Activated naive CD8-positive, alpha-beta T cell treated with anti-CD3 and anti-CD28 coated beads, Interleukin-2, amount 10 ng/mL, durations not matched to agents 7 days and 5 days (primary cell): Measurements from ENCODE around the gene C8G. TPM values are rescaled to one million over a fixed set of nuclear protein-coding genes. Genes with fewer than 3 reads are reported as not detected.

Experiments used
- ATAC-seq: fragments of 150-1000 bp; cut with Tn5 transposase; one replicate; pipeline ENCODE4 v1.10.0; 2021; ENCODE audit warnings: low read depth, moderate library complexity
- POLR2A ChIA-PET: fragments of 350-600 bp; sonication (Branson Sonifier 250); formaldehyde crosslinking; loops from one replicate; lab custom pipeline; 2021; ENCODE audit warnings: antibody characterized with exemption; lab: Charles Lee
- DNase-seq: peaks from one replicate; pipeline ENCODE4 v3.0.0; 2021
- H3K27ac Mint-ChIP-seq: one replicate; pipeline ENCODE4 v1.8.0; 2022; ENCODE audit warnings: mild to moderate bottlenecking, mixed read lengths
- H3K27me3 Mint-ChIP-seq: one replicate; pipeline ENCODE4 v1.8.0; 2022; ENCODE audit warnings: mild to moderate bottlenecking, moderate library complexity, mixed read lengths
- H3K36me3 Mint-ChIP-seq: one replicate; pipeline ENCODE4 v1.8.0; 2021; ENCODE audit warnings: mild to moderate bottlenecking, mixed read lengths
- H3K4me1 Mint-ChIP-seq: one replicate; pipeline ENCODE4 v1.8.0; 2021; ENCODE audit warnings: mixed read lengths
- H3K4me3 Mint-ChIP-seq: one replicate; pipeline ENCODE4 v1.8.0; 2022; ENCODE audit warnings: mild to moderate bottlenecking, moderate library complexity, mixed read lengths
- H3K9me3 Mint-ChIP-seq: one replicate; pipeline ENCODE4 v1.8.0; 2021; ENCODE audit warnings: mixed read lengths
- total RNA-seq, 2 experiments: library from RNA; stranded (reverse); gene quantifications; one replicate each; pipeline ENCODE4 v1.2.3, GENCODE V29; 2021

C8G gene
- total RNA-seq, 2 experiments from 2014 or later: 1.5 to 3.6 TPM

DNA sequence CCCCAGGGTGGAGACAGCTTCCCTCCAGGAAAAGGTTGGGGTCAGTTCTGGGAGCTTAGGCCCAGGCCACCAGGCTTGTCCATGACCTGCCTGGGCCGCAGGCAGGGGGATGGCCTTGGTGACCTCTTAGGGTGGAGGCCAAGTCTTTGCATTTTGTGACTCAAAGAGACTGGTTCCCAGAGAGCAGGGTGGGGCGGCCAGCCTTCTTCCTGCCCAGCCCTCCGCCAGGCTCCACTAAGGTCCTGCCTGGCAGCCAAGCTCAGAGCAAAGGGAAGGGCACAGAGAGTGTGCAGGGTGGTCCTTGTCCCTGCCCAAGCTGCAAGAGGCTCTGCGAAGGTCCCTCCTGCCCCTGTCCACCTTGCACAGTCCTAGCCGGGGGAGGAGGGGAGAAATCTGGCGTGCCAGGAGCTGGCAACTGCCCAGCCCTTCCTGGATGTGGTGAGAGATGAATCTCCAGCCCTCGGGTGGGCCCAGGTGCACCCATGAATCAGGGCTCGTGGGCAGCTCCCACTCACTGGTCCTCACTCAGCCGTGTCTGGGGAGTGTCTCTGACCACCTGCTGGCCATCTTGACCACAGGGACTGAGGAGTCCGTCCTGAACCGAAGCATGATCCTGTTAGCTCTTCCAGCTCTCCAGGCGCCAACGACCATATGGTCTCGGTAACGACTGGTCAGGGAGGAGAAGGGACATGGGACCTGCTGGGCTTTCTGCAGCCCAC is 29.9 kb downstream of the C8G start:
- H3K27ac Mint-ChIP-seq: no peak overlapping the region
- DNase-seq (no peak), ATAC-seq (peak; percentile 18)
- H3K27me3 Mint-ChIP-seq: no peaks in the 10 kb centered on the region
- H3K9me3 Mint-ChIP-seq: no peaks in the 10 kb centered on the region
- peak overlapping the region; percentile 19 for H3K4me3 Mint-ChIP-seq
- no peaks in the 10 kb centered on the region for H3K36me3 Mint-ChIP-seq
- H3K4me1 Mint-ChIP-seq: peaks cover 6% of the 10 kb centered on the region
- POLR2A ChIA-PET: interaction anchor here (0.8 to 3.7 kb wide), 6 partner anchors 17 to 89 kb away, joined by 3 to 19 read pairs (median 3); partner anchors contain the start of genes FBXW5, PAXX and TRAF2

DNA sequence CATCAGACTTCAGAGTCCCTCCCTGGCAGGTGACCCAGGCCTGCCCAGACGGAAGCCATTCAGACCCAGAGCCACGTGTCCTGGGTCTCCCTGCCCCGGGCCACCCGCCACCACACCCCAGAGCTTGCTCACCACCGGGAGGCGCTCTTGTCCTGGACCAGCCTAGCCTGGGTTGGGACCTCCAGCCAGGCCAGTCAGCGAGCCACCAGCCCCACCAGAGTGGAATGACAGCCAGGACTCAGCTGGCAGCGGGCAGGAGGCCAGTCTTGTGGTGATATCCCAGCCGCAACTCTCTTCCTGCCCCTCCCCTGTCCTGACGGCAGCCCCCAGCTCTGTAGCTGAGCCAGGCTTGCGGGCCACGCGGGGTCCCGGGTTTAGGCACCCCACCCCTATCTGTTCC is 30.6 kb downstream of the C8G start:
- no peak overlapping the region for H3K27ac Mint-ChIP-seq
- DNase-seq (peak; percentile 58), ATAC-seq (no peak)
- H3K4me3 Mint-ChIP-seq: no peak overlapping the region
- H3K36me3 Mint-ChIP-seq: no peaks in the 10 kb centered on the region
- POLR2A ChIA-PET: interaction anchor here (0.9 to 3.7 kb wide), 5 partner anchors 16 to 59 kb away, joined by 3 to 19 read pairs (median 3); partner anchors contain the start of genes FBXW5 and PAXX
- H3K27me3 Mint-ChIP-seq: no peaks in the 10 kb centered on the region
- no peaks in the 10 kb centered on the region for H3K9me3 Mint-ChIP-seq
- H3K4me1 Mint-ChIP-seq: peaks cover 6% of the 10 kb centered on the region

DNA sequence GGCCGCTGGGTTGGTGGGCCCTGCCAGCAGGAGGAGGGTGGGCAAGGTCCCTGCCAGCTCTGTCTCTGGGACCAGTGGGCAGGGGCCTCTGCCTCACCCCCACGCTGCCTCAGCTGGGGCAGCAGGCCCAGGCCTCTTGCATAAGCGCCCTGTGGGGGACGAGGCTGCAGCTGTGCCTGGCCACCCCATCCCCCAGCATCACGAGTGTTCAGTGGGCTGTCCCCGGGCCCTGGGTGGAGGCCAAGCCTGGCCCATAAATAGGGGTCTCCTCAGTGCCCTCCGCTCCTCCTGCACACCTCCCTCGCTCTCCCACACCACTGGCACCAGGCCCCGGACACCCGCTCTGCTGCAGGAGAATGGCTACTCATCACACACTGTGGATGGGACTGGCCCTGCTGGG is 32.2 kb downstream of the C8G start, which contains the start of gene PTGDS:
TSS of gene PTGDS (plus strand) at position 282 of the 400 bp plus-strand sequence. CDS start at position 357, 75 bp downstream.
- no peaks in the 10 kb centered on the region for H3K9me3 Mint-ChIP-seq
- ATAC-seq (no peak), DNase-seq (no peak)
- no peak within 1 kb of the TSS for H3K27ac Mint-ChIP-seq
- POLR2A ChIA-PET: interaction anchor here (3.7 kb wide), 1 partner anchor 15 kb away, joined by 19 read pairs; the partner anchor contains the start of gene PAXX
- peaks cover 6% of the 10 kb centered on the region for H3K4me1 Mint-ChIP-seq
- no peak within 1 kb of the TSS for H3K4me3 Mint-ChIP-seq
- H3K27me3 Mint-ChIP-seq: no peaks in the 10 kb centered on the region
- no peaks in the 10 kb centered on the region for H3K36me3 Mint-ChIP-seq

DNA sequence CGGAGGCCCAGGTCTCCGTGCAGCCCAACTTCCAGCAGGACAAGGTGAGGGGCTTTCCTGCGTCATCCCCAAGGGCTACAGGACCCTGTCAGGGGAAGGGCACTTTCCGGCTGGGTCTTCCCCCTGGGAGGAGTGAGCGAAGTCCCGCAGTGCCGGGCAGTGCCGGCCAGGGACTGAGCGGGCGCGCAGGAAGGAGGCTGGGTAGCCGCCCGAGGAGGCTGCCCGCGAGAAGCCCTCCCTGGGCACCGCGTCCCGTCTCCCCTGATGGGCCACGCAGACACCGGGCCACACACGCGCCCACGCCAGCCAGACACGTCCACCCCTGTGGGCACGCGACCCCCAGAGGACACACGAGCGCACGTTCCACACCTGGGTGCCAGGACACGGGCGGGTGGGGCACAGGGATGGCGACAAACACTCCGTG is 32.6 kb downstream of the C8G start:
- Mint-ChIP-seq H3K9me3 (no peaks in the 10 kb centered on the region), H3K4me3 (no peak overlapping the region), H3K27ac (no peak overlapping the region), H3K36me3 (no peaks in the 10 kb centered on the region), H3K27me3 (no peaks in the 10 kb centered on the region), H3K4me1 (peaks cover 6% of the 10 kb centered on the region)
- POLR2A ChIA-PET: interaction anchor here (0.6 to 1.6 kb wide), 5 partner anchors 15 to 284 kb away, joined by 3 to 8 read pairs (median 3); partner anchors contain the start of genes CLIC3, EDF1 and PAXX
- no peak for DNase-seq
- ATAC-seq: no peak

DNA sequence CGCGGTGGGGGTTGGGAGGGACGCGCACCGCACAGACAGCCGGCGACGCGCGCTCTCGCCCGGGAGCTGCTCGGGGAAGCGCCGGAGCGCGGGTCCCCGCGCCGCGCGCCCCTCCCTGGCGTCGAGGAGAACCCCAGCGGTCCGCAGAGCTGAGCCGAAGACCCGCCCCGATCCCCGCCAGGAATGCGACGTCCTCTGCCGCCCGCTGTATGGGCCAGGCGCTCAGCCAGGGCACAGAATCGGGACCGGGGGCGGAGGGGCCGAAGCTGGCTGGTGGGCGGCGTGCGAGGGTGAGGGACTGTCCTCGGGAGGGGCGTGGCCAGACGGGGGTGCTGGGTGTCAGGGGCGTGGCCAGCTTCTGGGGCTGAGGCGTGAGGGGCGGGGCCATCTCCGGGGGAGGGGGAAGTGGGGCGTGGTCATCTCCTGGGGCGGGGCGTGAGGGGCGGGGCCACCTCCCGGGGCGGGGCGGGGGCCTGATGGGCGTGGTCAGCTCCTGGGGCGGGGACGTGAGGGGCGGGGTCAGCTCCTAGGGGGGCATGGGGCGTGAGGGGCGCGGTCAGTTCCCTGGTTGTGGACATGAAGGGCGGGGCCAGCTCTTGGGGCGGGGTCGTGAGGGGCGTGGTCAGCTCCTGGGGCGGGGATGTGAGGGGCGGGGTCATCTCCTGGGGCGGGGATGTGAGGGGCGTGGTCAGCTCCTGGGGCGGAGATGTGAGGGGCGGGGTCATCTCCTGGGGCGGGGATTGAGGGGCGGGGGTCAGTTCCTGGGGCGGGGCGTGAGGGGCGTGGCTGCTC is 33.2 kb downstream of the C8G start:
- DNase-seq (peak; percentile 77), ATAC-seq (peak; percentile 38)
- Mint-ChIP-seq H3K4me3 (no peak overlapping the region), H3K27ac (no peak overlapping the region), H3K9me3 (no peaks in the 10 kb centered on the region), H3K27me3 (peaks cover 3% of the 10 kb centered on the region), H3K36me3 (no peaks in the 10 kb centered on the region), H3K4me1 (peaks cover 6% of the 10 kb centered on the region)
- POLR2A ChIA-PET: interaction anchor here (0.6 to 1.6 kb wide), 6 partner anchors 13 to 283 kb away, joined by 3 to 8 read pairs (median 3); partner anchors contain the start of genes CLIC3, EDF1 and PAXX

DNA sequence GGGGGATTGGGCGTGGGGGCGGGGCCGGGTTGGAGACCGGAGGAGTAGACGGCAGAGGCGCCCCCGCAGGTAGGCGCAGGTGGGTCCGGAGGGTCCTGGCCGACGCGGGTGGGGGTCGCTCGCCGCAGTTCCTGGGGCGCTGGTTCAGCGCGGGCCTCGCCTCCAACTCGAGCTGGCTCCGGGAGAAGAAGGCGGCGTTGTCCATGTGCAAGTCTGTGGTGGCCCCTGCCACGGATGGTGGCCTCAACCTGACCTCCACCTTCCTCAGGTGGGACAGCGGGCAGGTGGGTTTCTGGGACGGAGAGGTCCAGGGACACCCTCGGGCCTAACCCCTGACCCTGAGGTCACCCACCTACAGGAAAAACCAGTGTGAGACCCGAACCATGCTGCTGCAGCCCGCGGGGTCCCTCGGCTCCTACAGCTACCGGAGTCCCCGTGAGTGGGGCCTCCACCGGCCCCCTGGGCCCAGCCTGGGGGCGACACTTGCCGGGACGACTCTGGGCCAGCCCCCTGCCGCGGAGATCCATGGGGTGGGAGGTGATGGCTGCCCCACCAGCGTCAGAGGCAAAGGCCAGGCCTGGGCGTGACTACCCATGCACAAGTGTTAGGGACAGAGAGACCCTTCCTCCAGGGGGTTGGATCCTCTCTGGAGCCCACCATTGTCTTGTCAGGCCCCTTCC is 34.0 kb downstream of the C8G start:
- ATAC-seq (no peak), DNase-seq (no peak)
- H3K36me3 Mint-ChIP-seq: no peaks in the 10 kb centered on the region
- no peaks in the 10 kb centered on the region for H3K9me3 Mint-ChIP-seq
- H3K27me3 Mint-ChIP-seq: peaks cover 6% of the 10 kb centered on the region
- POLR2A ChIA-PET: interaction anchor here (0.8 to 1.6 kb wide), 3 partner anchors 13 to 17 kb away, joined by 3 to 8 read pairs (median 3); partner anchors contain the start of genes CLIC3 and PAXX
- peaks cover 7% of the 10 kb centered on the region for H3K4me1 Mint-ChIP-seq
- H3K27ac Mint-ChIP-seq: no peak overlapping the region
- no peak overlapping the region for H3K4me3 Mint-ChIP-seq

DNA sequence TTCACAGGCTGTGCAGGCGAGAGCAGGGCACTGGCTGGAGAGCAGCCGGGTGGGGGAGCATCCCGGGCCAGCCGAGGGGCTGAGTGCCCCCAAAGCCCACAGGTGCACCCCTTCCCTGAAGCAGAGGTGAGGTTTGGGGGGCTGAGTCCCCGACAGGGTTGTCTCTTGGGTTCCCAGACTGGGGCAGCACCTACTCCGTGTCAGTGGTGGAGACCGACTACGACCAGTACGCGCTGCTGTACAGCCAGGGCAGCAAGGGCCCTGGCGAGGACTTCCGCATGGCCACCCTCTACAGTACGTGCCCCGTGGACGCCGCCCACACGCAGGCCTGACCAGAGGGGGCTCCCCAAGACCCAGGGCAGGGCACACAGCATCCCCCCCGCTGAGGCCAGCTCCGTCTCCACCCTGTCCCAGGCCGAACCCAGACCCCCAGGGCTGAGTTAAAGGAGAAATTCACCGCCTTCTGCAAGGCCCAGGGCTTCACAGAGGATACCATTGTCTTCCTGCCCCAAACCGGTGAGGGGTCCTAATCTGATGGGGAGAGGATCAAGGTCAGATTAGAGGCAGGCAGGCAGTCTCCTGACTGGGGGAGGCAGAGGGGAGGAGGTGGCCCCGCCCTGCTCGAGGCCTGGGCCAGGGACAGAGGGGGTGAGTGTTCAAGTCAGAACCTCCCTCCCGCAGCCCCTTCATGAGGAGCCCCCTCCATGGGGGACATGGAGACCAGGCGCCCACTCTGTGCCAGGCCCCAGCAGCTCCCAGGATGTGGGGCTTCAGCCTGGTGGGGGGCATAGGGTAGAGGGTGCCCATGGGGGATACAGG is 34.9 kb downstream of the C8G start:
- ATAC-seq: no peak
- DNase-seq: no peak
- Mint-ChIP-seq H3K27me3 (peaks cover 13% of the 10 kb centered on the region), H3K9me3 (no peaks in the 10 kb centered on the region), H3K27ac (no peak overlapping the region), H3K4me3 (no peak overlapping the region), H3K4me1 (peaks cover 7% of the 10 kb centered on the region), H3K36me3 (no peaks in the 10 kb centered on the region)
- POLR2A ChIA-PET: no interaction called here

DNA sequence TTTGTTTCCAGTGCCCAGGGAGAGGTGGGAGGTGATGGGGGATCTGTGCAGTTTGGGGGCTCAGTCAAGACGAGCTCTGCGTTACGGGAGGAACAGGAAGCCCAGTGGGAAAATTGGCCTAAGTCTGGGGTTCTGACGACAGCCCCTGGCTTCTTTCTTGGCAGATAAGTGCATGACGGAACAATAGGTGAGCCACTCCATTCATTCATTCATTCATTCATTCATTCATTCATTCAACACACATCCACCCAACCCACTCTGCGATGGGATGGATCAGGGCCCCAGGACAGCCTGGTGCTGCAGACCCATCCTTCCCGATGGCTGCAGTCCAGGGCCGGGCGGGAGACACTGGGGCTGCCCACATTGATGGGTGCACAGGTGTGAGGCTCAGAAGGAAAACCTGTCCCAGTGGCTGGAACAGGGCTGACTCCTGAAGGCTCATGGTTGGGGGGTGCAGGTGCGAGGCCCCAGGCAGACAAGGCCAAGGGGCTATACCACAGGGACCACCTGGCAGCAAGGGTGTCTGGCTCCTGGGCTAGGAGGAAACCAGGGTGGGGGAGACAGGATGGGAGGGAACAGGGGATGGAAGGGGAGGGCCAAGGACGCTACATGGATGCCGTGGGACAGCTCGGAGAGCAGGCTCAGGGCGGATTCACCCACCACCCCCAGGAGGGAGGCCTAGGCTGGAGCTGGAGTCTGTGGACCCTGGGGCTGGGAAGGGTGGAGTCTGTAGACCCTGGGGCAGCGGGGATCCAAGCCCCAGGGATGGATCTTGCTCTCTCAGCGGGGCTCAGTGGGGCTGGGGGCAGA is 35.8 kb downstream of the C8G start:
- ATAC-seq (no peak), DNase-seq (no peak)
- no peak overlapping the region for H3K4me3 Mint-ChIP-seq
- H3K9me3 Mint-ChIP-seq: no peaks in the 10 kb centered on the region
- peaks cover 13% of the 10 kb centered on the region for H3K27me3 Mint-ChIP-seq
- no peaks in the 10 kb centered on the region for H3K36me3 Mint-ChIP-seq
- no peak overlapping the region for H3K27ac Mint-ChIP-seq
- POLR2A ChIA-PET: no interaction called here
- peaks cover 2% of the 10 kb centered on the region for H3K4me1 Mint-ChIP-seq

DNA sequence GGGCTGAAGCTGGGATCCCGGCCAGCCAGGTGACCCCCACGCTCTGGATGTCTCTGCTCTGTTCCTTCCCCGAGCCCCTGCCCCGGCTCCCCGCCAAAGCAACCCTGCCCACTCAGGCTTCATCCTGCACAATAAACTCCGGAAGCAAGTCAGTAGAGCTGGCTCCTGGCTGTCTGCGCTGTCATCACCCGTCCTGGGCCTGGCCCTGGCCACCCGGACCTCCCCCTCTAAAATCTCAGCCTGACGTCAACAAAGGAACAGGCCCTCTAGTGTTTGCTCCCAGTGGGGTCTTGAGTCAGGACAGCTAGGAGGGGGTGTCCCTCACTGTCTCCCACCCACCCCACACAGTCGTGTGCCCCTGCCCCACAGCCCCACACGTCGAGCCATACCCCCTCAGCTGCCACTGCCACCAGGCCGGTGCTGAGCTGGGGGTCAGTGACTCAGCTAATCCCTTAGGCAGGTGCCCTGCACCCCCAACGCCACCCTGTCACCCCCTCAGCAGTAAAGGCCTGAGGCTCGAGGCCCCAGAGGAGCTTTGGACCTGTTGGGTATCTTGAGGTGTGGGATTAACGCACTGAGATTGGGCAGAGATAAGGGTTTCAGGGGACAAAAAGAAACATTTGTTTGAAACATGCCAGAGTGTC is 36.7 kb downstream of the C8G start:
- H3K27ac Mint-ChIP-seq: no peak overlapping the region
- H3K36me3 Mint-ChIP-seq: no peaks in the 10 kb centered on the region
- no peak overlapping the region for H3K4me3 Mint-ChIP-seq
- H3K9me3 Mint-ChIP-seq: no peaks in the 10 kb centered on the region
- H3K27me3 Mint-ChIP-seq: peaks cover 20% of the 10 kb centered on the region
- ATAC-seq (no peak), DNase-seq (no peak)
- POLR2A ChIA-PET: interaction anchor here (1.1 to 1.6 kb wide), 2 partner anchors 11 to 147 kb away, joined by 5 to 6 read pairs; partner anchors contain the start of gene PAXX
- peaks cover 2% of the 10 kb centered on the region for H3K4me1 Mint-ChIP-seq

DNA sequence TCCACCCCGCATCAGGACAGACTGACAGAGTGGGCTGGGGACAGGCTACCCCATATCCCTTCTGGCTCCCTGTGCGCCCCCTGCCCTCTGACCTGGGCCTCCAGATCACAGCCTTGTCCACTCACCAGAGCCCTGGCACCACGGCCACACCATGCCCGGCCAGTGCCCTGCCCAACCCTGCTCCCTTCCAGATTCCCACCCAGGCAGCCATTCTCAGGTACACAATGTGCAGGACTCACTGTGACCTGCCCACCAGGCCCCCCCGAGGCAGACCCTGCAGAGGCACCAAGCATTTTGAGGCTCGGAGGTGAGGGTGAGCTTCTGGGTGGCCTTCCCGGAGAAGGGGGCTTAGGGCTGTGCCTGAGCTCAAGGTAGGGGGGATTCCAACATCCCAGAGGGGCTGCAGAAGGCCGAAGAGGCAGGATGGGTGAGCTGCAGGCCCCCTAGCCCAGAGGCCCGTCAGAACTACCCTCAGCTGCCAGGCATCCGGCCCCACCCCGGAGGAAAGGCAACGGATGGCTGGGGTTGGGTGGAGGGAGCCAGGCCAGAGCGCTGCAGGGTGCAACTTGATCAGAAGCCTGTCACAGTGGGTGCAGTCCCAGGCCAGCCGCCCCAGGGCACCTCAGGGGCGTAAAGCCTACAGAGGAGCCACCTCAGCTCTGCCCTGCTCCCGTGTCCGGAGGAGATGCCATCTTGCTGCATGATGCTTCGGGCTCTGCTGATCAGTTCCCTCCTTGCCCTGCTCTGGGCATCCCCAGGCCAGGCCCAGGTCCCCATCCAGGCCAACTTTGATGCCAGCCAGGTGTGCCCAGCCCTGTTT is 37.4 kb downstream of the C8G start, which contains the start of gene LCNL1:
TSS of gene LCNL1 (plus strand) at position 762 of the 820 bp plus-strand sequence. CDS start 594 bp downstream, outside the sequence.
- Mint-ChIP-seq H3K4me3 (no peak within 1 kb of the TSS), H3K4me1 (peaks cover 2% of the 10 kb centered on the region), H3K27ac (no peak within 1 kb of the TSS), H3K27me3 (peaks cover 25% of the 10 kb centered on the region), H3K36me3 (no peaks in the 10 kb centered on the region), H3K9me3 (no peaks in the 10 kb centered on the region)
- DNase-seq: no peak
- ATAC-seq: no peak
- POLR2A ChIA-PET: interaction anchor here (1.1 to 1.6 kb wide), 2 partner anchors 10 to 148 kb away, joined by 5 to 6 read pairs; partner anchors contain the start of gene PAXX
